ENCODE data around the gene TMEM123.

- no peak for TF ChIP-seq CTCF (IDR thresholded peaks at IDR 0.05)
- no peak for TF ChIP-seq IRF2 (CRISPR knock-in tag; IDR thresholded peaks at IDR 0.05; ENCODE audit: borderline replicate concordance, low read depth)
- TF ChIP-seq, protein P1, sequence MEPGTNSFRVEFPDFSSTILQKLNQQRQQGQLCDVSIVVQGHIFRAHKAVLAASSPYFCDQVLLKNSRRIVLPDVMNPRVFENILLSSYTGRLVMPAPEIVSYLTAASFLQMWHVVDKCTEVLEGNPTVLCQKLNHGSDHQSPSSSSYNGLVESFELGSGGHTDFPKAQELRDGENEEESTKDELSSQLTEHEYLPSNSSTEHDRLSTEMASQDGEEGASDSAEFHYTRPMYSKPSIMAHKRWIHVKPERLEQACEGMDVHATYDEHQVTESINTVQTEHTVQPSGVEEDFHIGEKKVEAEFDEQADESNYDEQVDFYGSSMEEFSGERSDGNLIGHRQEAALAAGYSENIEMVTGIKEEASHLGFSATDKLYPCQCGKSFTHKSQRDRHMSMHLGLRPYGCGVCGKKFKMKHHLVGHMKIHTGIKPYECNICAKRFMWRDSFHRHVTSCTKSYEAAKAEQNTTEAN (CRISPR knock-in tag; IDR thresholded peaks at IDR 0.05) = no peak
- TF ChIP-seq FOXJ3 (CRISPR knock-in tag; IDR thresholded peaks at IDR 0.05; ENCODE audit: borderline replicate concordance) = no peak
- no peak for TF ChIP-seq ZBTB21 (CRISPR knock-in tag; IDR thresholded peaks at IDR 0.05; ENCODE audit: borderline replicate concordance)
- TF ChIP-seq, protein P2, sequence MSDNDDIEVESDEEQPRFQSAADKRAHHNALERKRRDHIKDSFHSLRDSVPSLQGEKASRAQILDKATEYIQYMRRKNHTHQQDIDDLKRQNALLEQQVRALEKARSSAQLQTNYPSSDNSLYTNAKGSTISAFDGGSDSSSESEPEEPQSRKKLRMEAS (CRISPR knock-in tag; IDR thresholded peaks at IDR 0.05) = no peak
- no peak for TF ChIP-seq TCF7 (CRISPR knock-in tag; IDR thresholded peaks at IDR 0.05; ENCODE audit: low read depth)
Measured at GRCh38 chr11:102479733-102480132, 27.2 kb upstream of the TMEM123 start.
